HEK293 (cell line): ENCODE results near the gene PTPRG.

Experiments used
- CTCF ChIA-PET: fragments of 350-600 bp; formaldehyde crosslinking; extraction: SDS; loops from one replicate; lab custom pipeline; 2021; ENCODE audit warnings: antibody characterized with exemption; lab: Yijun Ruan, JAX
- POLR2A ChIA-PET: fragments of 300-600 bp; formaldehyde crosslinking; extraction: SDS; loops from one replicate; lab custom pipeline; 2020; ENCODE audit warnings: antibody characterized with exemption, inconsistent platforms; lab: Yijun Ruan, JAX
- H3K27ac ChIP-seq: fragments of 200-500 bp; sonication (Bioruptor generic); 2 replicates; pipeline ENCODE4 v1.5.1; 2014; ENCODE audit warnings: low read depth, low read length, control low read depth, inconsistent platforms; ENCODE audit errors: extremely low read depth
- H3K36me3 ChIP-seq, 2 experiments: fragments of 200-500 bp in 1 of 2; sonication (Bioruptor generic) in 1 of 2; 1 replicate in 1 of 2; 2 replicates in 1 of 2; pipeline ENCODE4 v1.5.1; 2014 to 2017; ENCODE audit warnings: inconsistent platforms in 2 of 2, low read length in 2 of 2; ENCODE audit not compliant: control insufficient read depth in 2 of 2, insufficient read depth in 1 of 2
- H3K4me1 ChIP-seq: fragments of 200-500 bp; sonication (Bioruptor generic); 2 replicates; pipeline ENCODE4 v1.5.1; 2014; ENCODE audit warnings: mild to moderate bottlenecking, low read length, inconsistent platforms; ENCODE audit not compliant: control insufficient read depth, insufficient read depth
- H3K4me3 ChIP-seq: 2 replicates; pipeline ENCODE4 v1.5.1; 2011; ENCODE audit warnings: low read depth, mild to moderate bottlenecking, control low read depth, low read length, moderate library complexity
- H3K9me3 ChIP-seq: fragments of 200-500 bp; sonication (Bioruptor generic); 2 replicates; pipeline ENCODE4 v1.5.1; 2014; ENCODE audit warnings: low read depth, low read length, inconsistent platforms; ENCODE audit not compliant: control insufficient read depth, insufficient read depth
- GLI4 ChIP-seq: fragments of 450-650 bp; formaldehyde crosslinking; IDR thresholded peaks from 2 replicates; pipeline ENCODE4 v1.5.1; 2016; ENCODE audit warnings: missing biosample characterization, missing genetic modification characterization
- OSR2 ChIP-seq: fragments of 450-650 bp; formaldehyde crosslinking; IDR thresholded peaks from 2 replicates; pipeline ENCODE4 v1.5.1; 2016; ENCODE audit warnings: missing biosample characterization, missing genetic modification characterization
- OVOL3 ChIP-seq: fragments of 450-650 bp; formaldehyde crosslinking; IDR thresholded peaks from 2 replicates; pipeline ENCODE4 v1.5.1; 2016; ENCODE audit warnings: missing biosample characterization, missing genetic modification characterization
- PRDM4 ChIP-seq: fragments of 450-650 bp; formaldehyde crosslinking; IDR thresholded peaks from 2 replicates; pipeline ENCODE4 v1.5.1; 2017; ENCODE audit warnings: missing biosample characterization, missing genetic modification characterization
- PRDM6 ChIP-seq: fragments of 450-650 bp; formaldehyde crosslinking; IDR thresholded peaks from 2 replicates; pipeline ENCODE4 v1.5.1; 2017; ENCODE audit warnings: missing biosample characterization, missing genetic modification characterization
- WT1 ChIP-seq: fragments of 450-650 bp; formaldehyde crosslinking; IDR thresholded peaks from 2 replicates; pipeline ENCODE4 v1.5.1; 2016; ENCODE audit warnings: missing biosample characterization, missing genetic modification characterization
- ZBTB7A ChIP-seq: fragments of 450-650 bp; formaldehyde crosslinking; IDR thresholded peaks from 2 replicates; pipeline ENCODE4 v1.5.1; 2016; ENCODE audit warnings: low read depth, missing biosample characterization, missing genetic modification characterization
- ZIC2 ChIP-seq: fragments of 450-650 bp; formaldehyde crosslinking; IDR thresholded peaks from 2 replicates; pipeline ENCODE4 v1.5.1; 2016; ENCODE audit warnings: missing biosample characterization, missing genetic modification characterization
- ZNF302 ChIP-seq: fragments of 450-650 bp; formaldehyde crosslinking; IDR thresholded peaks from 2 replicates; pipeline ENCODE4 v1.5.1; 2016; ENCODE audit warnings: missing biosample characterization, missing genetic modification characterization, low read depth
- ZNF335 ChIP-seq: fragments of 450-650 bp; formaldehyde crosslinking; conservative IDR thresholded peaks from 2 replicates; pipeline ENCODE4 v1.5.1; 2016; ENCODE audit warnings: missing biosample characterization, missing genetic modification characterization
- ZNF366 ChIP-seq: fragments of 450-650 bp; formaldehyde crosslinking; conservative IDR thresholded peaks from 2 replicates; pipeline ENCODE4 v1.5.1; 2016; ENCODE audit warnings: missing biosample characterization, missing genetic modification characterization
- ZNF416 ChIP-seq: fragments of 450-650 bp; formaldehyde crosslinking; IDR thresholded peaks from 2 replicates; pipeline ENCODE4 v1.5.1; 2016; ENCODE audit warnings: missing biosample characterization, missing genetic modification characterization
- ZNF501 ChIP-seq: fragments of 450-650 bp; formaldehyde crosslinking; IDR thresholded peaks from 2 replicates; pipeline ENCODE4 v1.5.1; 2016; ENCODE audit warnings: missing biosample characterization, missing genetic modification characterization
- ZNF658 ChIP-seq: fragments of 450-650 bp; formaldehyde crosslinking; IDR thresholded peaks from 2 replicates; pipeline ENCODE4; 2016; ENCODE audit warnings: missing biosample characterization, missing genetic modification characterization
- ZNF704 ChIP-seq: fragments of 450-650 bp; formaldehyde crosslinking; IDR thresholded peaks from 2 replicates; pipeline ENCODE4 v1.5.1; 2016; ENCODE audit warnings: missing biosample characterization, missing genetic modification characterization
- ZNF747 ChIP-seq: fragments of 450-650 bp; formaldehyde crosslinking; IDR thresholded peaks from 2 replicates; pipeline ENCODE4 v1.5.1; 2016; ENCODE audit warnings: missing biosample characterization, missing genetic modification characterization
- ZNF837 ChIP-seq: fragments of 450-650 bp; formaldehyde crosslinking; IDR thresholded peaks from 2 replicates; pipeline ENCODE4 v1.5.1; 2016; ENCODE audit warnings: missing biosample characterization, missing genetic modification characterization

Gene PTPRG

GRCh38 chr3:61975936-61976335, 414.6 kb downstream of the PTPRG start:
- Histone ChIP-seq H3K4me1 (no peaks in the 10 kb centered on the region; the same call in 1 of the 2 replicates), H3K9me3 (no peaks in the 10 kb centered on the region), H3K4me3 (no peak overlapping the region), H3K27ac (no peak overlapping the region), H3K36me3 (no peaks in the 10 kb centered on the region)
- TF ChIP-seq ZNF704 (no peak), ZNF501 (tag by site-specific recombination) (no peak), OSR2 (tag by site-specific recombination) (peak; percentile 36; the same call in 1 of the 2 replicates), ZIC2 (tag by site-specific recombination) (peak; percentile 21; the same call in 1 of the 2 replicates), ZNF837 (no peak), ZBTB7A (tag by site-specific recombination) (no peak)
- ChIA-PET CTCF (no interaction called here), POLR2A (no interaction called here)

GRCh38 chr3:61978460-61979419, 417.4 kb downstream of the PTPRG start:
- ChIA-PET POLR2A (no interaction called here), CTCF (interaction anchor here (0.6 to 1.1 kb wide), 2 partner anchors 152 to 170 kb away, joined by 3 read pairs; no protein-coding TSS in a partner anchor)
- no peak overlapping the region for H3K27ac ChIP-seq

DNA sequence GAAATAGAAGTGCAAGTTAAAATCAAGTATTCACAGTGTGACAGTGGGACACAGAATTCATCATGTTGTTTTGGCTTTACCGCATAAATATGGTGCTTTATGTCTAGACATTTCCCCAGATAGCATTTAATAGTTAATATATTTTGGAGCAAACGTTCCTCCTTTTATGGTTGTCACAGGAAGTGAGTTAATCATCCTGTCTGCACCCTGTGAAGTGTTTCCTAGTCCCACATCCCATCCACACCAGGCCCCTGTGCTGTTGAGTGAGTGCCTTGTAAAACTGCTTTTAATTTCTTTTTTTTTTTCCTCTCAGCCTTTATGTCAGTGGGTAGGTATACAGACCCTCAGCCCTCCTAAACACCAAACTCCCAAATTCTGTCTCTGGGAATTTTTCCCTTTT, 418.3 kb downstream of the PTPRG start:
- no peak overlapping the region for H3K27ac ChIP-seq
- peak; percentile 45; the same call in 1 of the 2 replicates for TF ChIP-seq ZNF335 (tag by site-specific recombination)
- TF ChIP-seq ZNF658 (tag by site-specific recombination): no peak
- no peak for TF ChIP-seq WT1 (tag by site-specific recombination)
- peak; percentile 34; the same call in 1 of the 2 replicates for TF ChIP-seq PRDM6
- TF ChIP-seq, all 188 proteins: peak for 2
- Histone ChIP-seq H3K4me1 (no peaks in the 10 kb centered on the region; the same call in 1 of the 2 replicates), H3K9me3 (no peaks in the 10 kb centered on the region), H3K36me3 (no peaks in the 10 kb centered on the region), H3K4me3 (no peak overlapping the region)
- ChIA-PET CTCF (no interaction called here), POLR2A (no interaction called here)

More at GRCh38 chr3:61978460-61979419, 417.4 kb downstream of the PTPRG start:
- H3K4me3 ChIP-seq: no peak overlapping the region
- H3K4me1 ChIP-seq: no peaks in the 10 kb centered on the region; the same call in 1 of the 2 replicates
- TF ChIP-seq PRDM4 (tag by site-specific recombination): no peak
- no peak for TF ChIP-seq ZNF302 (tag by site-specific recombination)
- no peak for TF ChIP-seq GLI4 (tag by site-specific recombination)
- TF ChIP-seq ZNF416: no peak
- TF ChIP-seq ZNF747: no peak
- no peak for TF ChIP-seq ZNF366 (tag by site-specific recombination)
- no peak for TF ChIP-seq OVOL3
- TF ChIP-seq, all 188 proteins: peak for 0
- no peaks in the 10 kb centered on the region for H3K9me3 ChIP-seq
- no peaks in the 10 kb centered on the region for H3K36me3 ChIP-seq
